Loucy (cell line): ENCODE data around the gene RSPRY1.

Experiments
- CTCF ChIP-seq: fragments of 200-600 bp; sonication (generic); conservative IDR thresholded peaks from 2 replicates; pipeline ENCODE4 v1.5.1; 2014; ENCODE audit warnings: mild to moderate bottlenecking, antibody characterized with exemption, low read length
- EZH2phosphoT487 ChIP-seq: fragments of 200-600 bp; IDR thresholded peaks from 2 replicates; pipeline ENCODE4 v1.6.1; 2018; ENCODE audit warnings: antibody characterized with exemption, mild to moderate bottlenecking, moderate library complexity, borderline replicate concordance

GRCh38 chr16:57289391-57290257 lies 103.5 kb downstream of the RSPRY1 start:
- TF ChIP-seq CTCF (no peak), EZH2phosphoT487 (no peak)
